SH-SY5Y (cell line): ENCODE results near the gene ILK.

Experiments used
- GATA2 ChIP-seq: IDR thresholded peaks from 2 replicates; pipeline ENCODE4 v1.6.1; 2011; ENCODE audit warnings: mild to moderate bottlenecking, low read depth, low read length
- GATA3 ChIP-seq: IDR thresholded peaks from 2 replicates; pipeline ENCODE4 v1.6.1; 2011; ENCODE audit warnings: low read depth, mild to moderate bottlenecking, low read length, moderate library complexity

- TF ChIP-seq GATA3 (no peak), GATA2 (no peak)
These were observed 3.1 kb downstream of the ILK start for GRCh38 chr11:6606471-6607189.
